NCI-H1092 (cell line): Measurements from ENCODE around the gene CPNE4.

Experiments used
- DNase-seq: peaks from one replicate; lab custom pipeline; 2025; lab: John Stamatoyannopoulos, UW

Gene CPNE4

GRCh38 chr3:131694376-131694775, 340.4 kb downstream of the CPNE4 start:
- DNase-seq: no peak

- no peak for DNase-seq
Observed at GRCh38 chr3:131692356-131692755, 342.5 kb downstream of the CPNE4 start.

DNA sequence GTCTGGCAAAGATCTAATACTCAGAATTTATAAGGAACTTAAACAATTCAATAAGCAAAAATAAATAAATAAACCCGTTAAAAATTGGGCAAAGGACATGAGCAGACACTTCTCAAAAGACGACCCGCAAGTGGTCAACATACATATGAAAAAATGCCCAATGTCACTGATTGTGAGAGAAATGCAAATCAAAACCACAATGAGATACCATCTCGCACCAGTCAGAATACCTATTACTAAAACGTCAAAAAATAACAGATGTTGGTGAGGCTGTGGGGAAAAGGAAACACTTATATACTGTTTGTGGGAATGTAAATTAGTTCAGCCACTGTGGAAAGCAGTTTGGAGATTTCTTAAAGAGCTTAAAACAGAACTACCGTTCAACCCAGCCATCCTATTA, 344.0 kb downstream of the CPNE4 start:
- no peak for DNase-seq

DNA sequence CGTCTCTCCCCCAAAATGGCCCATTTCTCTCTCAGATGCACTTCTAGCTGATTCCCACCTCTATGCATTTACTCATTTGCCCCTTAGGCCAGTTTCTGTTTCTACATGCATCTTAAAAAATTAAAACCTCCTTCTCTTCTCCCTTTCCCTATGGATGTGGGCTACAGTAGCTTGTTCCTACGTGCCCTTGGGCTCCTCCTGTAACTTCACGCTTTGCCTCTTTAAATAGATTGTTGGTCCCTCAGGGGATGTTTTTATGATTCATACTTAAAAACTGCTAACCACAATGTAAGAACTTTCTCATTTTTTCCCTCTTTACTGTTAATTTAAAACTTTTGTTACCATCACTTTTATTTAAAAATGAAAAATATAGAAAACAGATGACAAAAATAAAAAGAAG, 346.4 kb downstream of the CPNE4 start:
- DNase-seq: no peak

DNA sequence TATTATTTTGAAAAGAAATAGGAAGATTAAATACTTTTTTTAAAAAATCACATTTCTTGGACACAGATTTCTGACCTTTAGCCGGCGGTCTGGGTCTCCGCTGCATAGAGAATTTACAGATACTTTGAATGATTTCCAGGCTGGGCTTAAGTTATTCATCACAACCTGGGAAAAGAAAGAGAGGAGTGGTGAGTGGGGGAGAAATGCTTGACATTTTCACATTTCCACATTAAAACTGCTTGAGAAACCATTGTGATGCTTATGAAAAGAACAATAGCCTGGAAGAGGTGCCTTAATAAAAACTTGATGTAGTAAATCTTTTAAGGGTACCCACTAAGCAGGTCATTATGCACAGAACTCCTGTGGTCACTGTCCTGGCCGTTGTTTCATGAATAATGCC, 365.2 kb downstream of the CPNE4 start:
- no peak for DNase-seq

DNA sequence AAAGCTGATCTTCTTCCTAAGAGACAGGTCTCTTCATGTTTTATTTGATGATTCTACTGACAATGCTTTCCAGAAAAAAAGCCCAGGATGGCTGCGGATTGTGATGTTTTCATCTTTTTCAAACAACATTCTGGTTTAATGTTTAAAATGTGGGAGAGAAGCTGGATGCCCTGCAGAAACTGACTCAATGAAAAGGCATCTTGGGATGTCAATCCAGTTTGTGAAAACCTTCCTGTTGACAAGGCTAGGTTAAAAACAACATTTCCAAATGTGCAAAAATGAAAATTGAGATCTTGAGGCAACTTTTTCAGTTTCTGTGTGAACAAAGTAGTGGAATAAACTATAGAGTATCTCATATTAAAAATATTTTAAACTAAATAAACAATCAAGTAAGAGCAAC, 376.0 kb downstream of the CPNE4 start:
- no peak for DNase-seq

DNA sequence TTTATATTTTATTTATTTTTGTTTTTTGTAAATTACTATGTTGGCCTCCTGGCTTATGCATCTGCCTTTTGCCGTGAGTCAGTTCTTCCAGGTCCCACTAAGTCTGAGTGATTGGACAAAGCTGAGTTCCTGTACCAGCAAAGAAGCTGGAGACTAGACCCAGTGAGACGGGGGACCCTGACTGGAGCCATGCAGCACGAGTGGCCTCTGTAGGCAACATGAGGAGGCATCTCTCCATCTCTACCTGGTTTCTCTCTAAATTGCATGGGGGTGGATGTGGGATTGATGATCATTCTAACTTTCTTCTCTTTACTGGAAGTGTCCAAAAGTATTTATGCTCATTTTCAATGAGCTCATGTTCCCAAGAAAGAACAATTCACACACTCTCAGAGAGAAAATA, 376.7 kb downstream of the CPNE4 start:
- DNase-seq: no peak

DNA sequence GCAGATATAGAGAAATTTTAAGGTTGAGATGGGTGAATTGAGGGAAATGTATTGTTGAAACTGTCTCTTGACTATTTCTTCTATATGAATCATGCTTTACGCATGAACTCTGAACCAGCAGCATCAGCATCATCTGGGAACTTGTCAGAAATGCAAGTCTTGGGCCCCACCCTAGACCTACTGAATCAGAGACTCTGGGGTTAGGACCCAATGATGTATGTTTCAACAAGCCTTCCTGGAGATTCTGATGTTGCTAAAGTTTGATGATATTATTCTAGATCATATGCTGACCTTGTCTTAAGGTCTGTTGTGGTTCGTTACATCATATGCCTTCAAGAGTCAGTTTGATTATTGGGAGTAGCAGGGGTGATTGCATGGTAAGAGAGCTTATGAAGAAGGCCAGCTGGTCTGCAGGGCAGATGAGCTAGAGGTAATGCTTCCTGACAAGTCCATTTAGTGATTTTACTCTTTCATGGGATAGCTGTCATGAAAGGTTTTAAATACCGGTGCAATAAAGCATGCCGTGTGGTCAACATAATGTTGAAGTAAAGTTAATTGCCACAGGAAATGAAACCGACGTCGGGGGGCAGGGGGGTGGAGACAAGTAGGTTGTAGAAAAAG, 379.6 kb downstream of the CPNE4 start:
- no peak for DNase-seq

DNA sequence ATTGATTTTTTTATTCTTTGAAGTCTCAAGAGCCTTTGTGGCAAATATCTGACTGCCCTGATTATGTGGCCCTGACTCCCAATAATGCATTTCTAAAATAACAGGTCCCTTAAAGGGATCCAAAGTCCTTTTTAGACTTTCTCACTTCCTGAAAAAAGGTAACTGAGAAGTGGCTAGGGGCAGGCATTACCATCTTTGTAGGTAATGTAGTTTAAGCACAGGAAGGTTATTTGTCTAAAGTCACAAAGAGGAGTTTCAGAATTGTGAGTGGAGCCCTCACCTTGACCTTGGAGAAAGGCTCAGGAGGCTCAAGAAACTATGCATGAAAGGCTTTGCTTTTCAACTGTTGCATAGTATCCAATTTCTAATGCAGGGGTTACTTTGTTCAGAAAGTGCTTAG, 389.2 kb downstream of the CPNE4 start:
- no peak for DNase-seq

- DNase-seq: no peak
Observed at GRCh38 chr3:131636266-131636775, 398.5 kb downstream of the CPNE4 start.

DNA sequence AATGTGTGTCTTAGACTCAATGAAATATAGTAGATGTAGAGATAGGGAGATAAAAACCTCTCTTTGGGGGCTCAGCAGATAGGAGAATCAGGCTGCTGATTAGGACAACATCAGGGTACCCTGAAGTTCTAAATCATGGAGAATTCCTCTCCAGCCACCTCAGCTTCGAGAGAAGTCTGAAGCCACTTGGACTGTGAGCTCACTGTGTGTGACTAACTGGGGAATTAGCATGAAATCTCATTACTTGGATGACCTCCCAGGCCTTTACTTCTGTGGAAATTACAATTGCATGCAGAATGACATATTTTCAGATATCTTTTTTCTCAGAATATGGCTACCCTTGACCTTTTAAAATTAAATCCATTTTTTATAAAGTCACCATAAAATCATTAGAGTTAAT, 404.0 kb downstream of the CPNE4 start:
- DNase-seq: no peak

- no peak for DNase-seq
Observed at GRCh38 chr3:131630097-131630496, 404.7 kb downstream of the CPNE4 start.

DNA sequence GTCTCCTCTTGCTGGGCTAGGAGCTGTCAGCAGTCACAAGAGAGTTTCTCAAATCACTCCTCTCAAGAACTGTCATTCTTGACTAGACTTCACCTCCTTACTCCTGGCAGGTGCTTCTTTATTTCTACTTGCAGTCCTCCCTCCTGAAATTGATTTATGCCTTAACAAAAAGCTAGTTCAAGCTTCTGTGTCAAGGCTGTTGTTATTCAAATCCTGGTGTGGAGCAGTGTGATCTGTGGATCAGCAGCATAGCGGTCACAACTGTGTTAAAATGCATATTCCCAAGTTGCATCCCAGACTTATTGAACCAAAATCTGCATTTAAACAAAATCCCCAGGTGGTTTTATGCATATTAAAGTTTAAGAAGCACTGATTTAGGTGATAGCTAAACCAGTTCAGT, 411.4 kb downstream of the CPNE4 start:
- no peak for DNase-seq

- DNase-seq: no peak
Observed at GRCh38 chr3:131622726-131623125, 412.1 kb downstream of the CPNE4 start.

DNA sequence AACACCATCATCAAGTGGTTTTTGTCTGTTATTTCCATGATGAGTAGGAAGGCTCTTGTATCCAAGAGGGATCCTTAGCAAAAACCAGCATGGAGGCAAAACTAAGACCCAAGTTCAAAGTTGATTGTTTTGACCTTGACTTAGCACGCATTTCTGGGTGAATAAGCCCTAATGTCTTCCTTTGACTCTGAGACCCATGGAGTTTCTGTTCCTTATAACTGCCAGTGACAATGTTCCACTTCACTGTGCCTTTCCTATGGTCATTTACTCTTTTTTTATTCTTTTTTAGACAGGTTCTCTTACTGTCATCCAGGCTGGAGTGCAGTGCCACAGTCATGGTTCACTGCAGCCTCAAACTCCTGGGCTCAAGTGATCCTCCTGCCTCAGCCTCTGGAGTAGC, 413.8 kb downstream of the CPNE4 start:
- no peak for DNase-seq

GRCh38 chr3:131619821-131620220, 415.0 kb downstream of the CPNE4 start:
- no peak for DNase-seq

DNA sequence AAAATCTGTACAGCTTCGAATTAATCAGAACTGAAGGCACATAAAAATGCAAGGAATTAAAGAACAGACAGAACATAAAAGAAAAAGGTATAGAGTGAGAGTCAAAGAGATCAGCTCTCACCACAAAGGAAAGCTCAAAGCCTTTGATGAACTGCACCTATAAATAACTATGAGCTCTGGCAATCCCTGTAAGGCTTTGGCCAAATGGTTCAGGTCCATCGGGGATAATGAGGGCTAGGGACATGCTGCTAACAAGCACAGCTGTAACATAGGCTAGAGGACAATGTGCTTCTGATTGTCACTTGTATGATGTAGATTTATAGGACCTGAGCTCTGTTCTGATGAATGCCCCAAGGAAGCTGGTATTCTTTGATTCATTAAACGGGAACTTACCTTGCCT, 418.1 kb downstream of the CPNE4 start:
- DNase-seq: no peak

DNA sequence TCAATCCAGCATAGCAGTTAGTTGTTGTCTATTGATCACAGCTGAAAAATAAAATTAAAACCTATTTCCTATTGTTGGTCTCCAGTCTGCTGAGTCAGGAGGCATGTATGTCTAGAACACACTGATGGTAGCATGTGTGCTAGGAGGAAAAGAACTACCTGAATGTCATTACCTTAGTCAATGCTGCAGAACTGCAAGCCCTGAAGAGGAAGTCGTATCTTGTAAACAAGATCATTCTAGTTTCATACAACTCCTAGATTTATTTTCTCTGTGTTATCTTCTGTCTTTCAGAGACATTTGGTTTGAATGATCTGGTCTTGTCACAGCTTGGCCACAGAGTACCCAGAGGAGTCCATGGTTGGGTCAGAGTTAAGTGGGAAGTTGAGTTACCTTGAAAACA, 422.1 kb downstream of the CPNE4 start:
- DNase-seq: no peak

DNA sequence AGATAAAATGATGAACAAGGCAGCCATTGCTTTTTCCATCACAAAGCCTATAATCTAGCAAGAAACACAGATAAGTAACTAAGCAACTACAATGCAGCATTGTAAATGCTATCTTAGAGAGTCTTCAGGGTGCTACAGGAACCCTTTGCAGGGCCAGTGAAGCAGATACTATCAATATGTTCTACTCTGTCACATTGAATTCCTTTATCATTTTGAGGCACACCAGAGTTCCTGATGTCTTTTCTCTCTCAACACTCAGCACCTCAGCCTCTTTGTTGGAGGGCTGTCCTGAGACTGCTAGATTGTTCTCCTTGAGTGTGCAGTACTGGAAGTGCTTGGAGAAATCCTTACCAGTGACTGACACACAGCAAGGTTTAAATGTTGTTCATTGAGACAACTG, 424.6 kb downstream of the CPNE4 start:
- no peak for DNase-seq

- DNase-seq: no peak
Observed at GRCh38 chr3:131608741-131609140, 426.1 kb downstream of the CPNE4 start.

GRCh38 chr3:131608296-131608695, 426.5 kb downstream of the CPNE4 start:
- no peak for DNase-seq

- DNase-seq: no peak
Observed at GRCh38 chr3:131605916-131606315, 428.9 kb downstream of the CPNE4 start.

GRCh38 chr3:131602011-131602779, 432.6 kb downstream of the CPNE4 start:
- no peak for DNase-seq

DNA sequence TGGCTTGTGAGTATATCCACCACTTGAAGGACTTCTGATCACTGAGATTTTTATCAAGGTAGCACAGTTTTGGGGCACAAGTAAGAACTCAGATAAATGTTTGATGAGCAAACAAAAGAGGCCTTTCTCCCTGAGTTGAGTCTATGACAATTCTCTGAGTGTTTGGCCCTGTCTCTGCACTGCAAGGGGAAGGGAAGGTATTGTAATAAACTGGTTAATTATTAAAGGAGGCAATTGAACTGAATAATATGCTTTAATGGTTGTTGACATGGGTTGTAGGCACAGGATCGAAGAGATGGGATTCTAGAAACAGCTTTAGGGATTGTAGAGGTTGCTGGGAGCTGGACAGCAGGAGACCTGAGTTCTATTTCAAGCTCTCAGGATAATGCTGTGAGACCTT, 437.0 kb downstream of the CPNE4 start:
- no peak for DNase-seq
